ENCODE data around the gene SDF4.
A peak's percentile ranks its signal among the peaks of the same experiment; 100 is the strongest.

The SDF4 gene

GRCh38 chr1:1229770-1230169 is 2.0 kb downstream of the SDF4 start:
- no peak for DNase-seq

GRCh38 chr1:1228596-1229321 is 3.0 kb downstream of the SDF4 start:
- no peak for DNase-seq

- DNase-seq: no peak
Observed at GRCh38 chr1:1228187-1228586, 3.6 kb downstream of the SDF4 start.

- no peak for DNase-seq
Observed at GRCh38 chr1:1227386-1227785, 4.4 kb downstream of the SDF4 start.

- no peak for DNase-seq
Observed at GRCh38 chr1:1226566-1227362, 5.0 kb downstream of the SDF4 start.

GRCh38 chr1:1225913-1226312 is 5.9 kb downstream of the SDF4 start:
- DNase-seq: peak in 1 of 58 donors; percentile 12

- no peak for DNase-seq
Observed at GRCh38 chr1:1225238-1225845, 6.5 kb downstream of the SDF4 start.

- no peak for DNase-seq
Observed at GRCh38 chr1:1223891-1224290, 7.9 kb downstream of the SDF4 start.

- no peak for DNase-seq
Observed at GRCh38 chr1:1223321-1223720, 8.5 kb downstream of the SDF4 start.

GRCh38 chr1:1222575-1223225 is 9.1 kb downstream of the SDF4 start:
- DNase-seq: no peak

- no peak for DNase-seq
Observed at GRCh38 chr1:1221887-1222574, 9.8 kb downstream of the SDF4 start.

GRCh38 chr1:1220197-1220596 is 11.6 kb downstream of the SDF4 start:
- DNase-seq: no peak

- no peak for DNase-seq
Observed at GRCh38 chr1:1219341-1219740, 12.5 kb downstream of the SDF4 start.

GRCh38 chr1:1218524-1219200 is 13.1 kb downstream of the SDF4 start:
- DNase-seq: no peak

GRCh38 chr1:1217621-1218523 is 13.9 kb downstream of the SDF4 start:
- peak in 9 of 58 donors; percentile 8 to 29 (median 19) for DNase-seq

- no peak for DNase-seq
Observed at GRCh38 chr1:1216770-1217620, 14.8 kb downstream of the SDF4 start.

- DNase-seq: no peak
Observed at GRCh38 chr1:1215881-1216605, 15.8 kb downstream of the SDF4 start.
